CD14-positive monocyte (primary cell): ENCODE data around the gene RAVER1. TPM values are rescaled to one million over a fixed set of nuclear protein-coding genes. Genes with fewer than 3 reads are reported as not detected.
"Not testable (repeated sequence)": the region's sequence is repeated elsewhere in the genome, so short reads cannot be mapped to it uniquely, and the experiment has no call there.

Source experiments
- DNase-seq, 3 donors: peaks; one replicate each; pipeline ENCODE4 v3.0.0-alpha.2; 2011 to 2022
- H2AFZ ChIP-seq: 2 replicates; pipeline ENCODE4 v1.6.0; 2012; ENCODE audit warnings: mild to moderate bottlenecking, low read depth, low read length, inconsistent platforms; ENCODE audit not compliant: insufficient read depth, poor library complexity, severe bottlenecking
- H3K27ac ChIP-seq, 2 donors: 1 replicate in 1 of 2; 2 replicates in 1 of 2; pipeline ENCODE4 v1.5.1; 2012 to 2013; ENCODE audit warnings: low read length in 2 of 2, control low read depth in 1 of 2, inconsistent platforms in 1 of 2, low read depth in 1 of 2, mild to moderate bottlenecking in 1 of 2
- H3K27me3 ChIP-seq, 2 donors: one replicate each; pipeline versions ENCODE4 v1.6.0 to v1.6.1; 2011 to 2013; ENCODE audit warnings: low read length in 2 of 2; ENCODE audit not compliant: control insufficient read depth in 2 of 2, insufficient read depth in 2 of 2
- H3K36me3 ChIP-seq, 2 donors: replicated peaks in 1 of 2; 1 replicate in 1 of 2; 2 replicates in 1 of 2; pipeline versions ENCODE4 v1.5.1 to v1.6.1; 2012 to 2013; ENCODE audit warnings: low read length in 2 of 2, control low read depth in 1 of 2, inconsistent platforms in 1 of 2, mild to moderate bottlenecking in 1 of 2; ENCODE audit not compliant: insufficient read depth in 2 of 2, control insufficient read depth in 1 of 2
- H3K4me1 ChIP-seq, 2 donors: 1 replicate in 1 of 2; 2 replicates in 1 of 2; pipeline versions ENCODE4 v1.5.1 to v1.6.1; 2012 to 2013; ENCODE audit warnings: low read length in 2 of 2, control low read depth in 1 of 2, inconsistent platforms in 1 of 2, mild to moderate bottlenecking in 1 of 2, moderate library complexity in 1 of 2; ENCODE audit not compliant: insufficient read depth in 2 of 2, control insufficient read depth in 1 of 2
- H3K4me2 ChIP-seq: replicated peaks from 2 replicates; pipeline ENCODE3; 2012; ENCODE audit warnings: low read length, moderate library complexity, mild to moderate bottlenecking; ENCODE audit not compliant: poor library complexity, severe bottlenecking; ENCODE audit errors: extremely low read depth
- H3K4me3 ChIP-seq, 3 experiments: fragments of 200-600 bp in 1 of 3; sonication (generic) in 1 of 3; replicated peaks in 1 of 3; 1 replicate in 2 of 3; 2 replicates in 1 of 3; pipeline ENCODE4 v1.5.1; 2011 to 2013; ENCODE audit warnings: low read length in 3 of 3, mild to moderate bottlenecking in 3 of 3, control low read depth in 2 of 3, low read depth in 2 of 3, inconsistent platforms in 1 of 3, moderate library complexity in 1 of 3
- H3K79me2 ChIP-seq: 2 replicates; pipeline ENCODE4 v1.6.0; 2012; ENCODE audit warnings: mild to moderate bottlenecking, control low read depth, inconsistent platforms, low read length, moderate library complexity; ENCODE audit not compliant: insufficient read depth
- H3K9ac ChIP-seq: 2 replicates; pipeline ENCODE4 v1.6.0; 2017; ENCODE audit warnings: low read length, mild to moderate bottlenecking; ENCODE audit not compliant: insufficient read depth, poor library complexity, severe bottlenecking
- H3K9me3 ChIP-seq, 2 donors: replicated peaks in 1 of 2; 1 replicate in 1 of 2; 2 replicates in 1 of 2; pipeline versions ENCODE4 v1.5.1 to v1.6.1; 2012 to 2013; ENCODE audit warnings: low read length in 2 of 2, control low read depth in 1 of 2; ENCODE audit not compliant: control insufficient read depth in 1 of 2, insufficient read depth in 1 of 2
- H4K20me1 ChIP-seq: 2 replicates; pipeline ENCODE4 v1.6.0; 2012; ENCODE audit warnings: mild to moderate bottlenecking, low read length, control low read depth, moderate library complexity; ENCODE audit not compliant: insufficient read depth
- H3K27ac Mint-ChIP-seq, 7 donors: one replicate each; pipeline ENCODE4 v1.8.0; 2020; ENCODE audit warnings: mild to moderate bottlenecking in 7 of 7, mixed read lengths in 7 of 7, moderate library complexity in 6 of 7, inconsistent platforms in 2 of 7
- H3K27me3 Mint-ChIP-seq, 3 donors: one replicate each; pipeline ENCODE4 v1.8.0; 2021 to 2022; ENCODE audit warnings: low read depth in 3 of 3, mild to moderate bottlenecking in 3 of 3, mixed read lengths in 3 of 3, moderate library complexity in 3 of 3, inconsistent platforms in 1 of 3
- H3K36me3 Mint-ChIP-seq, 2 donors: one replicate each; pipeline ENCODE4 v1.8.0; 2020; ENCODE audit warnings: mixed read lengths in 2 of 2, inconsistent platforms in 1 of 2, mild to moderate bottlenecking in 1 of 2
- H3K4me1 Mint-ChIP-seq: one replicate; pipeline ENCODE4 v1.8.0; 2020; ENCODE audit warnings: mild to moderate bottlenecking, mixed read lengths
- H3K4me3 Mint-ChIP-seq, 2 donors: one replicate each; pipeline ENCODE4 v1.8.0; 2020; ENCODE audit warnings: mild to moderate bottlenecking in 2 of 2, mixed read lengths in 2 of 2, moderate library complexity in 1 of 2
- H3K9me3 Mint-ChIP-seq, 7 donors: one replicate each; pipeline ENCODE4 v1.8.0; 2020 to 2022; ENCODE audit warnings: mixed read lengths in 7 of 7, mild to moderate bottlenecking in 6 of 7, moderate library complexity in 6 of 7, inconsistent platforms in 2 of 7
- WGBS: methylation state at CpG from one replicate; pipeline ENCODE4 v1.1.5; 2013; ENCODE audit warnings: missing lambda C conversion rate; ENCODE audit not compliant: insufficient coverage; 5-methylcytosine and 5-hydroxymethylcytosine counted together
- intact Hi-C, 2 donors: fragments of 100-400 bp; cut with micrococcal nuclease; formaldehyde crosslinking; loops; one replicate each; pipeline versions ENCODE4 v1.15.0 to v1.15.1; 2023
- polyA plus RNA-seq, 3 donors: library from polyadenylated mRNA; depleted of rRNA in 1 of 3; unstranded in 2 of 3; stranded (reverse) in 1 of 3; fragments of 300-500 nt in 2 of 3; fragments of >200 nt in 1 of 3; fragmentation: Illumina TruSeq in 2 of 3; gene quantifications; 1 replicate in 2 of 3; 2 replicates in 1 of 3; pipeline ENCODE4 v1.2.3, GENCODE V29; 2012 to 2021
- TF ChIP-seq, protein P1 (sequence below): fragments of 200-600 bp; IDR thresholded peaks from one replicate; pipeline ENCODE4 v1.8.0; 2022; ENCODE audit warnings: antibody characterized with exemption, mild to moderate bottlenecking

RAVER1 gene
- polyA plus RNA-seq, 3 donors: 6.0 to 20.7 (median 9.0) TPM

DNA sequence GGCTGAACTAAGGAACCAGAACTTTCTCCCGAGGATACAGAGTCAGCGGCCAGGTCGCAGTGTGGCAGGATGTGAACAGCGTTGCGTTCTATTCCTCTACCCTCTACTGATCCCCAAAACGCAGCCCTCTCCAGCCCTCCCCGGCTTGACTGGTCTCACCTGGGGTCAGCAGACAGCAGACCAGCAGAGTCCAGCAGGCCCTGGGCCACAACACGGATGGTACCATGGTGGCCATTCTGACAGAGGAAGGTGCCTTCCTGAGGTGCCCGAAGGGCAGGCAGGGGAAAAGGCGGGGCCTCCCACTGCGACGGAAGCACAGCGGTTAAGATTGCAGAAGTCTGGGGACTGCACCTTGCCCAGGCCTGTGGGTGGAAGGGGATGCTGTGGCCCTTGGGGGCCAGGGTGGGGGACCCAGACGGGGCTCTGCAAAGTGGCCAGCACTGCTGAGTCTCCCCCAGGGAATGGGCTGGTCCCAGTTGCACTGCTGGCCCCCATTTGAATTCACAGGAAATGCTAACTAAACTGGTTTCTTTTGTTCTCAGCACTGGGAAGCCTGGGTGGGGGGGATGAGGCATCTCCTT lies 6.1 kb upstream of the RAVER1 start, which contains the start of gene ICAM3:
TSS of gene ICAM3 (minus strand) at position 245 of the 581 bp plus-strand sequence. CDS start at position 235, 10 bp downstream.
- Mint-ChIP-seq H3K27ac (peak within 1 kb of the TSS; percentile 90 to 98 (median 94)), H3K9me3 (peaks cover 0 to 2% (median 0%) of the 10 kb centered on the region in 7 donors), H3K4me1 (peaks cover 37% of the 10 kb centered on the region), H3K36me3 (peaks cover 16 to 27% of the 10 kb centered on the region in 2 donors), H3K4me3 (peak within 1 kb of the TSS; percentile 90 to 99), H3K27me3 (peaks cover 0 to 5% (median 2%) of the 10 kb centered on the region in 3 donors)
- Histone ChIP-seq H3K4me1 (peaks cover 38 to 45% of the 10 kb centered on the region in 2 donors), H3K36me3 (peaks cover 14 to 21% of the 10 kb centered on the region in 2 donors), H3K4me2 (peak within 1 kb of the TSS; percentile 96), H3K9ac (peak within 1 kb of the TSS; percentile 71), H2AFZ (peak within 1 kb of the TSS; percentile 88), H3K79me2 (peaks cover 48% of the 10 kb centered on the region), H3K9me3 (no peaks in the 10 kb centered on the region), H4K20me1 (peaks cover 1% of the 10 kb centered on the region), H3K27ac (peak within 1 kb of the TSS; percentile 61 to 91), H3K4me3 (peak within 1 kb of the TSS; percentile 66 to 93 (median 70)), H3K27me3 (no peaks in the 10 kb centered on the region)
- peak; percentile 54 to 73 (median 66) for DNase-seq
- 1% methylated on average over 14 of the region's 14 CpGs for WGBS
- TF ChIP-seq, protein P1, sequence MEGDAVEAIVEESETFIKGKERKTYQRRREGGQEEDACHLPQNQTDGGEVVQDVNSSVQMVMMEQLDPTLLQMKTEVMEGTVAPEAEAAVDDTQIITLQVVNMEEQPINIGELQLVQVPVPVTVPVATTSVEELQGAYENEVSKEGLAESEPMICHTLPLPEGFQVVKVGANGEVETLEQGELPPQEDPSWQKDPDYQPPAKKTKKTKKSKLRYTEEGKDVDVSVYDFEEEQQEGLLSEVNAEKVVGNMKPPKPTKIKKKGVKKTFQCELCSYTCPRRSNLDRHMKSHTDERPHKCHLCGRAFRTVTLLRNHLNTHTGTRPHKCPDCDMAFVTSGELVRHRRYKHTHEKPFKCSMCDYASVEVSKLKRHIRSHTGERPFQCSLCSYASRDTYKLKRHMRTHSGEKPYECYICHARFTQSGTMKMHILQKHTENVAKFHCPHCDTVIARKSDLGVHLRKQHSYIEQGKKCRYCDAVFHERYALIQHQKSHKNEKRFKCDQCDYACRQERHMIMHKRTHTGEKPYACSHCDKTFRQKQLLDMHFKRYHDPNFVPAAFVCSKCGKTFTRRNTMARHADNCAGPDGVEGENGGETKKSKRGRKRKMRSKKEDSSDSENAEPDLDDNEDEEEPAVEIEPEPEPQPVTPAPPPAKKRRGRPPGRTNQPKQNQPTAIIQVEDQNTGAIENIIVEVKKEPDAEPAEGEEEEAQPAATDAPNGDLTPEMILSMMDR: no peak
- intact Hi-C loops: no loop called here

DNA sequence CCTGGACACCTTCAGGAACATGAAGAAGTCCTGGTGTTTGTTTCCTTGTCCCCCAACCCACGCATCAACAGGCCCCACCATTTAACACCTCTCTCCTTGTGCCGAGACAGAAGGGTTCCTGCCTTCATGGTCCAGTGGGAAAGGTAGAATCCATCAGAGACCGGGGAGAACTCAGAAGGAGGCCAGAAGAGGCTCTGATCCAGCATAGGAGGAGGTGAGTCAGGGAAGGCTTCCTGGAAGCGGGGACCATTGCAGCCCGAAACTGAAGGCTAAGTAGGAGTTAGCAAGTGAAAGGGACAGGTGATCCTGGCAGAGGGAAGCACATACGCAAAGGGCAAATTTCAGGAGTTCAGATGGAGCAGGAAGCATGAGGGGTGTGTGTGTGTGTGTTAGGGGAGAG lies 5.6 kb upstream of the RAVER1 start:
- peaks cover 0 to 2% (median 0%) of the 10 kb centered on the region in 7 donors for H3K9me3 Mint-ChIP-seq
- H3K27me3 Mint-ChIP-seq: peaks cover 0 to 5% (median 2%) of the 10 kb centered on the region in 3 donors
- intact Hi-C loops: no loop called here
- peak overlapping the region; percentile 90 to 99 for H3K4me3 Mint-ChIP-seq
- no peak for DNase-seq
- peaks cover 42 to 50% of the 10 kb centered on the region in 2 donors for H3K4me1 ChIP-seq
- H3K4me1 Mint-ChIP-seq: peaks cover 42% of the 10 kb centered on the region
- peaks cover 16 to 26% of the 10 kb centered on the region in 2 donors for H3K36me3 ChIP-seq
- peaks cover 21 to 32% of the 10 kb centered on the region in 2 donors for H3K36me3 Mint-ChIP-seq
- peak overlapping the region; percentile 96 for H3K4me2 ChIP-seq
- H3K27ac ChIP-seq: peak overlapping the region; percentile 61 to 91
- H4K20me1 ChIP-seq: peaks cover 6% of the 10 kb centered on the region
- H3K27ac Mint-ChIP-seq: peak overlapping the region; percentile 90 to 98 (median 94)
- H3K9me3 ChIP-seq: no peaks in the 10 kb centered on the region
- TF ChIP-seq, protein P1: no peak
- H3K79me2 ChIP-seq: peaks cover 53% of the 10 kb centered on the region
- H3K9ac ChIP-seq: peak overlapping the region; percentile 71
- no peaks in the 10 kb centered on the region for H3K27me3 ChIP-seq
- peak overlapping the region; percentile 88 for H2AFZ ChIP-seq
- peak overlapping the region; percentile 66 to 93 (median 70) for H3K4me3 ChIP-seq
- 32% methylated on average over 4 of the region's 6 CpGs for WGBS

DNA sequence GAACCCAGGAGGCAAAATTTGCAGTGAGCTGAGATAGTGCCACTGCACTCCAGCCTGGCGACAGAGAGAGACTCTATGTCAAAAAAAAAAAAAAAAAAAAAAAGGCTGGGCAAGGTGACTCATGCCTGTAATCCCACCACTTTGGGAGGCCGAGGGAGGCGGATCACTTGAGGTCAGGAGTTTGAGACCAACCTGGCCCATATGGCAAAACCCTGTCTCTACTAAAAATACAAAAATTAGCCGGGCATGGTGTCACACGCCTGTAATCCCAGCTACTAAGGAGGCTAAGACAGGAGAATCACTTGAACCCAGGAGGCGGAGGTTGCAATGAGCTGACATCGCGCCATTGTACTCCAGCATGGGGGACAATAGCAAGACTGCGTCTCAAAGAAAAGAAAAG lies 3.4 kb upstream of the RAVER1 start:
- peaks cover 19% of the 10 kb centered on the region for H4K20me1 ChIP-seq
- Mint-ChIP-seq H3K4me1 (peaks cover 58% of the 10 kb centered on the region), H3K27ac (peak overlapping the region in 1 of 7 donors; percentile 41), H3K36me3 (peaks cover 21 to 32% of the 10 kb centered on the region in 2 donors)
- H3K27me3 ChIP-seq, H3K27me3 Mint-ChIP-seq, H3K27ac ChIP-seq, H3K4me2 ChIP-seq, H3K4me3 Mint-ChIP-seq, intact Hi-C loops, H3K9ac ChIP-seq, H3K9me3 ChIP-seq, H3K4me3 ChIP-seq, DNase-seq, H3K9me3 Mint-ChIP-seq, H2AFZ ChIP-seq: not testable (repeated sequence)
- peaks cover 58 to 67% of the 10 kb centered on the region in 2 donors for H3K4me1 ChIP-seq
- H3K79me2 ChIP-seq: peaks cover 74% of the 10 kb centered on the region
- 100% methylated on average over 6 of the region's 9 CpGs for WGBS
- H3K36me3 ChIP-seq: peaks cover 19 to 26% of the 10 kb centered on the region in 2 donors
